AG10803 (cell line): Measurements from ENCODE around the gene COMT.
A peak's percentile ranks its signal among the peaks of the same experiment; 100 is the strongest.

Experiments used
- DNase-seq: peaks from one replicate; pipeline ENCODE4 v3.0.0; 2010; ENCODE audit warnings: low read depth
- H3K4me3 ChIP-seq: 2 replicates; pipeline ENCODE4 v1.5.1; 2011; ENCODE audit warnings: mild to moderate bottlenecking, low read length, control low read depth
- TF ChIP-seq, protein P1 (sequence below): conservative IDR thresholded peaks from 2 replicates; pipeline ENCODE4 v1.5.1; 2011; ENCODE audit warnings: mild to moderate bottlenecking, low read length, control low read depth, inconsistent platforms

COMT gene

GRCh38 chr22:19940536-19941364, 822 bp upstream of the COMT start:
- TF ChIP-seq, protein P1, sequence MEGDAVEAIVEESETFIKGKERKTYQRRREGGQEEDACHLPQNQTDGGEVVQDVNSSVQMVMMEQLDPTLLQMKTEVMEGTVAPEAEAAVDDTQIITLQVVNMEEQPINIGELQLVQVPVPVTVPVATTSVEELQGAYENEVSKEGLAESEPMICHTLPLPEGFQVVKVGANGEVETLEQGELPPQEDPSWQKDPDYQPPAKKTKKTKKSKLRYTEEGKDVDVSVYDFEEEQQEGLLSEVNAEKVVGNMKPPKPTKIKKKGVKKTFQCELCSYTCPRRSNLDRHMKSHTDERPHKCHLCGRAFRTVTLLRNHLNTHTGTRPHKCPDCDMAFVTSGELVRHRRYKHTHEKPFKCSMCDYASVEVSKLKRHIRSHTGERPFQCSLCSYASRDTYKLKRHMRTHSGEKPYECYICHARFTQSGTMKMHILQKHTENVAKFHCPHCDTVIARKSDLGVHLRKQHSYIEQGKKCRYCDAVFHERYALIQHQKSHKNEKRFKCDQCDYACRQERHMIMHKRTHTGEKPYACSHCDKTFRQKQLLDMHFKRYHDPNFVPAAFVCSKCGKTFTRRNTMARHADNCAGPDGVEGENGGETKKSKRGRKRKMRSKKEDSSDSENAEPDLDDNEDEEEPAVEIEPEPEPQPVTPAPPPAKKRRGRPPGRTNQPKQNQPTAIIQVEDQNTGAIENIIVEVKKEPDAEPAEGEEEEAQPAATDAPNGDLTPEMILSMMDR: no peak
- no peak for DNase-seq
- H3K4me3 ChIP-seq: peak overlapping the region; percentile 91

DNA sequence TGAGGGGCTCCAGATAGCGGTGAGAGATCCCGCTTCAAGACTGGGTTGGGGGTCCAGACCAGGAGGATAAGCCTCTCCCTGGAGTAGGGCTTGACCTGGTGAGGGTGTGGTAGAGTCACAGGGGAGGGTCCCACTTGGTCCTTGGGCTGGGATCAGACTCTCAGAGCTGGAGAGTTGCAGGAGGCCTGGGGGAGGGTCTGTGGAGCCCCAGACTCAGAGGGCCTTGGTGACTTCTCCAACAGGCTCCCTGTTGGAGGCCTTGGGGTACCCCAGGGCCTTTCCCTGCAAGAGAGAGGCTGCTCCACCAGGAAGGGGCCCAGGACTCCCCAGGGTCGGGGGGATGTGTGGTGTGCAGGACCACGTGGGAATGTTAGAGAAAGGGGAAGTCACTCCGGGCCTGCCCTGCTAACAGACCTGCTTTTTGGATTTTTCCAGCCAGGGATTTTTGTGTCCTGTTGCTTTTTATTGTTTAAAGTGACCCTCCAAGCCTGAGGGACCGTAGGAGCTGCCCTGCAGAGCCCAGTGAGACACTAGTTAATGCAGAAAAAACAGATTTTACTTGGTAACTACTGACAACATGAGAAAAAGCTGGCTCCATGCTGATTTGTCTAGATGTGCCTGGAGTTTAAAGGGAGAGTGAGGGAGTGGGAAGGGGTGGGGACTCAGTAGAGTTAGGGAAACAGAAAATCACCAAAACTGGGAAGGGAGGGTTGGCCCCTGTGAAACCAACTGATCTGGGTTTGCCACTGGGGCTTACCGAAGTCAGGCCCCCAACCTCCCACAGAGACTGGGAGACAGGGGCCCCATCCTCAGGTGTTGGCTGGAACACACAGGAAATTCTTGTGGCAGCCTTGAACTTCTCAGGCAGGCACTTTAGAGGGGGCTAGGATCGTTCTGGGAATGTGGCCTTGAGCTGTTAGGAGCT, 847 bp downstream of the COMT start:
- TF ChIP-seq, protein P1: no peak
- peak overlapping the region; percentile 91 for H3K4me3 ChIP-seq
- DNase-seq: peak; percentile 80

DNA sequence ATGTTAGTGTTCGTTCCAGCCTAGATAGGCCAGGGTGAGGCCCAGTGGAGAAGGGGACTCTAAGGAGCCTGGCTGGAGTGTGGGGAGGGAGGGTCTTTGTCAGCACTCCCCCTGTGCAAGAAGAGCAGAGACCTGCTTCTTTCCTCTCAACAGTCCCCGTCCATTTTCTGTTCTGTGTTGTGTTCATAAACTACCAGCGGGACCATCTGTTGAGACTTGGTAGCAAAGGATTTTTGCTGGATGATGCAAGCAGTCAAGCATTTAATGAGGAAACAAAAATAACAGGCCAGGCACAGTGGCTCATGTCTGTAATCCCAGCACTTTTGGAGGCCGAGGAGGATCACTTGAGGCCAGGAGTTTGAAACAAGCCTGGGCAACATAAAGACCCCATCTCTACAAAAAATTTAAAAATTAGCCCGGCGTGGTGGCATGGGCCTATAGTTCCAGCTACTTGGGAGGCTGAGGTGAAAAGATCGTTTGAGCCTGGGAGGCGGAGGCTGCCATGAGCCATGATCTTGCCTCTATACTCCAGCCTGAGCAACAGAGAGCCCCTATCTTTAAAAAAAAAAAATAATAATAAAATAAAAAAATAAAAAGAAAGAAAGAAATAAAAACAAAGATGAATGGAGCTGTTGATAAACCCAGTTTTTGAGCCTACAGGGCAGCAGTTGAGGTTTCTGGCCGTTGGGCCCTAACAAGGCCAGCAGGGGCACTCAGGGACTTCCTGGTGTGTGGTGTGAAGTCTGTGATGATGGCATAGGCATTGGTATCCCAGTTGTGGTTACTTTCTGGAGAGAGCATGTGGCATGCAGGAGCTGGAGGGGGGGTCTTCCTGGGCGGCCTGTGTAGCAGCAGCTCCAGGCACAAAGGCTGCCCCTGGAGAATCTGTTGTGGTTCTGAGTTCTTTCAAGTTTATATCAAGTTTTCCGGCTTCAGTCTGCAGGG, 1.8 kb downstream of the COMT start:
- peak; percentile 92 for DNase-seq
- H3K4me3 ChIP-seq: peak overlapping the region; percentile 91
- TF ChIP-seq, protein P1: peak; percentile 38

GRCh38 chr22:19948057-19948760, 6.6 kb downstream of the COMT start:
- no peak overlapping the region for H3K4me3 ChIP-seq
- TF ChIP-seq, protein P1: no peak
- no peak for DNase-seq

DNA sequence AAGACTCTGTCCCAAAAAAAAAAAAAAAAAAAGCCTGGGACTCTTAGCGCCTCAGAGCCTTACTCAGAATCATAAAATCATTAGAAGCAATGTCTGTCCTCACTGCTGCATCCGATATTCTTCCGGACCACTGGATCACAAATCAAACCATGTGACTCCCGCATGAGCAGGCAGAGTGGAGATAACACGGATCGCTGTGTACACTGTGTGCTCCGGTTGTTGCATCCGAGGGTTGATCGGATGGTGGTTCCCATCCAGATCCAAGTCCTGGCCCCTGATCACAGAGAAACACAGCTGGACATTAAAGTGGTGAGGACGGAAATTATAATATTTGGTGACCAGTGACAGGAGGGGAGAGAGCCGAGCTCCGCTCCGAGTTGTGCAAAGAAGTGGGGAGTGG, 9.8 kb downstream of the COMT start:
- H3K4me3 ChIP-seq: no peak overlapping the region
- TF ChIP-seq, protein P1: no peak
- DNase-seq: no peak
